NCI-H748 (cell line): ENCODE results near the gene LCN10.
"Not testable (repeated sequence)": the region's sequence is repeated elsewhere in the genome, so short reads cannot be mapped to it uniquely, and the experiment has no call there.

Source experiments
- DNase-seq: peaks from one replicate; lab custom pipeline; 2025; ENCODE audit not compliant: unreplicated experiment; lab: John Stamatoyannopoulos, UW

Gene LCN10

DNA sequence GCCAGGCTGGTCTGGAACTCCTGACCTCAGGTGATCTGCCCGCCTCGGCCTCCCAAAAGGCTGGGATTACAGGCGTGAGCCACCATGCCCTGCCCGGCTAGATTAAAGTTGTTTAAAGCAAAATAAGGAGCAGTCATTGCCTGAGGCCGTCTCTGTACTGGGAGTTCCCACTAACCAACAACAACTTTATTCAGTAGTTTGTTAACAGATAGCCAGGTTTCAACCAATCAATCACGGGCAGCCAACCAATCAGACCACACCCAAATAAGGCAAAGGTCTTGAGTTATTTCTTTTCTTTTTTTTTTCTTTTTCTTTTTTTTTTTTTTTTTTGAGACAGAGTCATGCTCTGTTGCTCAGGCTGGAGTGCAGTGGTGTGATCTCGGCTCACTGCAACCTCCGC, 38.0 kb downstream of the LCN10 start:
- not testable (repeated sequence) for DNase-seq

GRCh38 chr9:136703276-136703860, 39.4 kb downstream of the LCN10 start:
- DNase-seq, result no peak

- no peak for DNase-seq
Measured at GRCh38 chr9:136701668-136702053, 41.1 kb downstream of the LCN10 start.

GRCh38 chr9:136700959-136701667, 41.6 kb downstream of the LCN10 start:
- DNase-seq, result no peak

DNA sequence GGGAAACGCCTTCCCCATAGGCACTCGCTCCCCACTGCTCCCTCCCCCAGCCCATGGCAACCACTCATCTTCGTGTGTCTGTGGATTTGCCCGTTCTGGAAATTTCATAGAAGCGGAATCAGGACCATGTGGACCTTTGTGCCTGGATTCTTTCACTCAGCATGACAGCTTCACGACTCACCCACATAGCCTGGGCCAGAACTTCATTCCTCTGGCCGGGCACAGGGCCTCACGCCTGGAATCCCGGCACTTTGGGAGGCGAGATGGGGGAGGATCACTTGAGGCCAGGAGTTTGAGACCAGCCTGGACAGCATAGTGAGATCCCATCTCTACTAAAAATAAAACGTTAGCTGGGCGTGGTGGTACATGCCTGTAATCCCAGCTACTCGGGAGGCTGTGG, 42.4 kb downstream of the LCN10 start:
- DNase-seq, result no peak

DNA sequence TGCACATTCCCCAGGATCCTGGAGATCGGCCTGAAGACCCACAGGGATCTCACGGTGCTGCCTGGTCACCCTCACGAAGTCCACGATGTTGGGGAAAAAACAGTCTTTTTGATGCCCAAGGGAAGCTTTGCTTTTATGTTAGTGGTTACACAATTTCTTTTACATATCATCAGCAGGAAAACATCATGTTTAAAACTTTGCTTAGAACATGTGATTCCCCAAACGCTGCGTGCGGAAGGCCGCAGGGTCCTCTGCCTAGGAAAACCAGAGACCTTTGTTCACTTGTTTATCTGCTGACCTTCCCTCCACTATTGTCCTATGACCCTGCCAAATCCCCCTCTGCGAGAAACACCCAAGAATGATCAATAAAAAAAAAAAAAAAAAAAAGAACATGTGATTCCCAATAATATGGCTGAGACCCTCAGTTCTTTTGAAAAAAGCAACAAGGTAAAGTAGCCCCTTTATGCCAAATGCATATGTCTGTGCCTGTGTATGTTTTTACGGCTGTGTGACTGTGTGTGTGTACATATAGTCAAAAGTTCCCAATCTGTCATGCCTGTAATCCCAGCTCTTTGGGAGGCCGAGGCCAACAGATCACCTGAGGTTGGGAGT, 44.0 kb downstream of the LCN10 start:
- no peak for DNase-seq

DNA sequence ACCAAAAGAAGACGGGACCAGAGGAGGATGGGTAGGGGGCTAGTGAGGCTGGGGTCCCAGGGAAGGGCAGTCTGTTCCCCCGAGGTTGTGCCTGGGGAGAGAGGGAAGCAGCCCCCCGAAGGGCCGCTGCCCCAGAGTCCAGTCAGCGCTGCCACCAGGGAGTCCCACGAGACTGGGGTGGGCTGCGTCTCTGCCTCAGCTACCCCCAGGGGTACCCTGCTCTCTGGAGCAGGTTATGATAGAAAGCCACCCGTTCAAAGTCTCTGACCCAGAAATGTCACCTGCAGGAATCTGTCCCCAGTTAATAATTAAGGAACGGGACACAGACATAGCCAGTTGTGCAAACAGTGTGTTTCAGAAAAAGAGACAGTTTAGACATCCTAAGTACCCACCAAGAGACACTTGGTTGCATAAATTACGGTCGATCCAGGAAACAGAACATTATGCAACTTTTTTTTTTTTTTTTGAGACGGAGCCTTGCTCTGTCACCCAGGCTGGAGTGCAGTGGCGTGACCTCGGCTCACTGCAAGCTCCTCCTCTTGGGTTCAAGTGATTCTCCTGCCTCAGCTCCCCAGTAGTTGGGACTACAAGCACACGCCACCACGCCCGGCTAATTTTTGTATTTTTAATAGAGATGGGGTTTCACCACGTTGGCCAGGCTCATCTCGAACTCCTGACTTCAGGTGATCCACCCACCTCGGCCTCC, 44.8 kb downstream of the LCN10 start:
- no peak for DNase-seq

DNA sequence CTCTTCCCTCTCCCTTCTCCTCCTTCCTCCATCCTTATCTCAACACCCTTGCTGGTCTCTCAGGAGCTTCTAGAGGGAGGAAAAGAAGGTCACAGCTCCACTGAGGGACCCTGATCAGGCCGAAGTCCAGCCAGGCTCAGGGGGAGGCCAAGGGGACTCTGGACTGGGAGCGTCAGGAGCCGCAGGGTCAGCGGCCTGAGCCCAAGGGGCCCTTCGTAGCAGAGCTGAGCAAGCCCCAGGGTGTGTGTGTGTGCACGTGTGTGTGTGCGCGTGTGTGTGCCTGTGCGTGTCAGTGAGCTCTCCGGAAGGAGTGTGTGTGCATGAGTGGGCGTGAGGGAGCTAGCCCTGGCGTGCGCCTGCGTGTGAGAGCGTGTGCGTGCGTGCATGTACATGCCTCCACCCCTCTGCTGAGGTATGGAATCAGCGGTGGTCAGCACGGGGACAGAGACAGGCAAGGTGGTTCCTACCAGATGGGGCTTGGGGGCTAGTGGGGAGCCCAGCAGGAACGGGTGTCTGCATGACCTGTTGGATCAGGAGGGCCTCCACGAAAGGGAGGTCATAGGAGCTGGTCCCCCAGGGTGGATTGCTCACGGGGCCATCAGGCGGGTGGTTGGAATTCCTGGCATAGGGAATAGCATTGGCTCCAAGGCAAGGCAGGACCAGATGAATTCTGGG, 45.5 kb downstream of the LCN10 start:
- DNase-seq, result no peak

DNA sequence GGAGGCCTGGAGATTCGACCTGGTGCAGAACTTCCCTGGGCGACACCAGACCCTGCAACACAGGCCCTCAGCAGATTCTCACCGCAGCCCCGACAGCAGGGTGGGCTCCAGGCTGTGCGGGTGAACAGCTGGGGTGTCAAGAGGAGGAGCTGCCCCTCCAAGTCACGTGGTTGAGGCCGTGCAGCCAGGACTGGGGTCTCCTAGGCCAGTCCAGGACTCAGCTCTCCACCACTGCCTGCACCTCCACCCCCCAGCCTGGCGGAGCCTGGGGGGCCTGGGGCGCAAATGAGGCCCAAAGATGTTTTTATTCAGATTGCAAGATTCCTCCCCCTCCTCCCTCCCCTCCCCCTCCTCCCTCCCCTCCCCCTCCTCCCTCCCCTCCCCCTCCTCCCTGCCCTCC, 46.2 kb downstream of the LCN10 start:
- no peak for DNase-seq

DNA sequence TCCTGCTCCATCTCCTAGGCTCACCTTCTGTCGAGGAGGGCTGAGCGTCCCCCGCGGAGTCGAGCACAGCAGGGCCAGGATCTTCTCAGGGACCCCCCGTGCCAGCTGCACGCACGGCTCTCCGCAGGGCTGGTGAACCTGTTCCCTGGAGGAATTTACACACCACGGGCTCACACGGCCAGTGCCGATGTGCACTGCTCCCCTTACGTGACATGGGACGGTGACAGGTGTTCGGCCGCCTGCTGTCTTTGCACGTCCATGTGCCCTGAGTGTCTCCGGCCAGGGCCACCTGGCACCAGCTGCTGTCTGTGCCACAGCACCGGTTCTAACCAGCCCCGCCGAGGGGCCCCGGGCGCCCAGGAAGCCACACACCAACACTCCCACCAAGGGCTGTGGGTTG, 46.8 kb downstream of the LCN10 start:
- DNase-seq, result peak; percentile 37

DNA sequence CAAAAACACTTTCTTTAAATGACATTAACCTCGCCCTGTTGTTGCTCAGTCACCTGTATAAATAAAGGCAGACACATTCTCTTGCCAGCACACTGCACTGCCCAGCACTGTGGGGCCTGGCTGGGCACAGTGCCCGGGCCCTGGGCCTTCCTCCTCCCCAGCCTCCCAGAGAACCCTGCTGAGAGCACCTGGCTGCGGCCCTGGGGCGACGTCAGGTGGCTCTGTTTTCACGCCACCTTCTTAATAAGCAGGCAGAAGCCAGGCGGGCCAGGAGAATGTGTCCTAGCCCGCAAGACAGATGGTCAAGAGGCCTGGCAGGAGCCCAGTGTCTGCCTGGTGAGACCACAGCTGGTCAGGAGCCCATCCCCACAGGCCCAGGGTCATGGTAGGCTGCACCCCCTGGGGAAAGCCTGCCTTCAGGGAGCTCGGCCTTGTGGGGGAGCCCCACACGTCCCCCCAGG, 47.3 kb downstream of the LCN10 start:
- peak; percentile 88 for DNase-seq

- DNase-seq, result no peak
Measured at GRCh38 chr9:136694872-136695247, 47.9 kb downstream of the LCN10 start.

DNA sequence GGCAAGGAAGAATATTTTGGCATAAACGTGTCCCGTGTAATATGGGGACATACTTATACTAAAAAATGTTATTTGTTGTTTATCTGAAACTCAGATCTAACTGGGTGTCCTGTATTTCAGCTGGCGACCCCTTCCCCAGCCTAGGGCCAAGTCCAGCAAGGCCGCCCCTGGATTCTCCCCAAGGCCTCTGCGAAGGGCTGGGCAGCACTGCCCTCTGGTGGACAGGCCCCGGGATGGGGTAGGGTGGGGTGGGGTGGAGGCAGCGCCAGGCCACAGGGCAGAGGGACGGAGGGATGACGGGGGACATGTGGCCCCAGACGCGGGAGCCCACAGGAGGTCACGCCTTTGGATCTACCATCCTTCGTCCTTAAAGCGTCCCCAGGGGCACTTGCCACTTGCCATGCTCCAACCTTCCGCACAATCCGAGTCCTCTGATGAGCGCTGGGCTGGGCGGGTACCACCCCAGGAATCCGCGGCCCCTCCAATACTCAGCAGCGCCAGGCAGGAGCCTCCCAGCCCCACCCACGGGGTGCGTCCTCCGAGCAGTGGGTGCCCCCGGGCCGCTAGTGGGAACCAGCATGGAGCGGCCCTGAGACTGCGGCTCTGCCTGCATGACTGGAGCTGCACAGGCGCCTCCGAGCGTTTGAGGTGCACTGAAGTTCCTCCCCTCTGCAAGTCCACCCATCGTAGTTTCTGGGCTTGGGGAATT, 48.4 kb downstream of the LCN10 start:
- DNase-seq, result peak; percentile 56

- no peak for DNase-seq
Measured at GRCh38 chr9:136693490-136694162, 49.1 kb downstream of the LCN10 start.

- no peak for DNase-seq
Measured at GRCh38 chr9:136693135-136693489, 49.6 kb downstream of the LCN10 start.

GRCh38 chr9:136692185-136693134, 50.3 kb downstream of the LCN10 start:
- DNase-seq, result no peak

GRCh38 chr9:136691316-136692184, 51.2 kb downstream of the LCN10 start:
- no peak for DNase-seq

GRCh38 chr9:136690806-136691261, 51.9 kb downstream of the LCN10 start:
- DNase-seq, result no peak
